NCI-H146 treated with DMSO at 0.1 percent for 48 hours (cell line): ENCODE measurements around the gene CMTM4.
A peak's percentile ranks its signal among the peaks of the same experiment; 100 is the strongest.
"Not testable (repeated sequence)": the region's sequence is repeated elsewhere in the genome, so short reads cannot be mapped to it uniquely, and the experiment has no call there.

Source experiments
- DNase-seq: peaks from one replicate; lab custom pipeline; 2025; ENCODE audit not compliant: unreplicated experiment; lab: John Stamatoyannopoulos, UW

The CMTM4 gene

GRCh38 chr16:66617728-66618127 lies 78.8 kb downstream of the CMTM4 start:
- no peak for DNase-seq

GRCh38 chr16:66617010-66617434 lies 79.5 kb downstream of the CMTM4 start:
- DNase-seq = no peak

- DNase-seq = no peak
These were observed 80.0 kb downstream of the CMTM4 start for GRCh38 chr16:66616592-66616991.

GRCh38 chr16:66616169-66616568 lies 80.4 kb downstream of the CMTM4 start:
- no peak for DNase-seq

GRCh38 chr16:66614161-66614802 lies 82.3 kb downstream of the CMTM4 start:
- no peak for DNase-seq

- DNase-seq = no peak
These were observed 84.1 kb downstream of the CMTM4 start for GRCh38 chr16:66612422-66612821.

- not testable (repeated sequence) for DNase-seq
These were observed 84.6 kb downstream of the CMTM4 start for GRCh38 chr16:66611911-66612310.

- DNase-seq = no peak
These were observed 86.3 kb downstream of the CMTM4 start for GRCh38 chr16:66610111-66610820.

GRCh38 chr16:66609139-66609510 lies 87.4 kb downstream of the CMTM4 start:
- no peak for DNase-seq

GRCh38 chr16:66608241-66609138 lies 88.1 kb downstream of the CMTM4 start:
- peak; percentile 17 for DNase-seq

- no peak for DNase-seq
These were observed 90.4 kb downstream of the CMTM4 start for GRCh38 chr16:66605979-66606751.

GRCh38 chr16:66605177-66605978 lies 91.2 kb downstream of the CMTM4 start:
- DNase-seq = no peak

- peak; percentile 23 for DNase-seq
These were observed 92.0 kb downstream of the CMTM4 start, which contains the start of gene CMTM3 for GRCh38 chr16:66604376-66605176. Gene CMTM3 (plus strand): TSS chr16:66604704. CDS start chr16:66604806, 102 bp downstream.

GRCh38 chr16:66603537-66604375 lies 92.8 kb downstream of the CMTM4 start:
- peak; percentile 24 for DNase-seq

- DNase-seq = no peak
These were observed 95.1 kb downstream of the CMTM4 start for GRCh38 chr16:66601471-66601870.

- no peak for DNase-seq
These were observed 96.1 kb downstream of the CMTM4 start for GRCh38 chr16:66600477-66600876.

GRCh38 chr16:66599726-66600125 lies 96.8 kb downstream of the CMTM4 start:
- DNase-seq = no peak

GRCh38 chr16:66598111-66598510 lies 98.4 kb downstream of the CMTM4 start:
- DNase-seq = no peak
